GM12878 (cell line): ENCODE results near the gene CPT1C. TPM values are rescaled to one million over a fixed set of nuclear protein-coding genes. Genes with fewer than 3 reads are reported as not detected.

Experiments
- ATAC-seq: fragments of 200-7000 bp; cut with Tn5 transposase; 3 replicates; pipeline ENCODE4 v1.9.1; 2020; ENCODE audit warnings: mild to moderate bottlenecking, moderate library complexity
- BruUV-seq: library from RNA; stranded (reverse); fragments of 400-500 nt; replicated peaks from 2 replicates; lab custom pipeline; 2021; lab: Mats Ljungman, UMichigan
- CTCF ChIA-PET: fragments of 300-600 bp; sonication (Branson Sonifier 250); formaldehyde crosslinking; extraction: SDS; loops from one replicate; lab custom pipeline; 2021; ENCODE audit warnings: inconsistent platforms; lab: Yijun Ruan, JAX
- POLR2A ChIA-PET: fragments of 350-600 bp; formaldehyde crosslinking; extraction: SDS; loops from one replicate; lab custom pipeline; 2021; ENCODE audit warnings: inconsistent platforms; lab: Charles Lee
- RAD21 ChIA-PET: fragments of 300-600 bp; sonication (Branson Sonifier 250); formaldehyde crosslinking; loops from one replicate; lab custom pipeline; 2023; ENCODE audit warnings: antibody characterized with exemption; ENCODE audit not compliant: unreplicated experiment; lab: Charles Lee
- SMC1A ChIA-PET: fragments of 300-600 bp; sonication (Branson Sonifier 250); formaldehyde crosslinking; loops from one replicate; lab custom pipeline; 2023; ENCODE audit not compliant: unreplicated experiment, uncharacterized antibody; lab: Charles Lee
- DNase-seq: peaks from one replicate; pipeline ENCODE4 v3.0.0-alpha.2; 2011; ENCODE audit warnings: low read depth, low spot score
- FAIRE-seq: peaks from 3 replicates; lab custom pipeline; 2011; peaks lifted over from hg19 to GRCh38; lab: Jason Lieb, UNC
- H2AFZ ChIP-seq: 2 replicates; pipeline ENCODE4 v1.6.0; 2011; ENCODE audit warnings: low read depth, low read length, control low read depth; ENCODE audit not compliant: control insufficient read depth
- H3K27ac ChIP-seq: 2 replicates; pipeline ENCODE4 v1.5.1; 2011; ENCODE audit warnings: control low read depth; ENCODE audit not compliant: control insufficient read depth, insufficient read depth
- H3K27me3 ChIP-seq, 2 experiments: replicated peaks in 1 of 2; 2 replicates each; pipeline versions ENCODE4 v1.6.0 to v1.6.1; 2011; ENCODE audit warnings: low read length in 1 of 2; ENCODE audit not compliant: control insufficient read depth in 2 of 2, insufficient read depth in 2 of 2
- H3K36me3 ChIP-seq, 2 experiments: 2 replicates each; pipeline ENCODE4 v1.5.1; 2011; ENCODE audit warnings: low read length in 1 of 2; ENCODE audit not compliant: control insufficient read depth in 2 of 2, insufficient read depth in 2 of 2
- H3K4me1 ChIP-seq: 2 replicates; pipeline ENCODE4 v1.6.1; 2011; ENCODE audit warnings: mild to moderate bottlenecking, low read length, moderate library complexity, mixed read lengths; ENCODE audit not compliant: control insufficient read depth, insufficient read depth
- H3K4me2 ChIP-seq: 2 replicates; pipeline ENCODE4 v1.6.0; 2011; ENCODE audit warnings: control low read depth; ENCODE audit not compliant: control insufficient read depth, insufficient read depth
- H3K4me3 ChIP-seq: fragments of 200-600 bp; sonication (generic); 2 replicates; pipeline ENCODE4 v1.5.1; 2016
- H3K79me2 ChIP-seq: 2 replicates; pipeline ENCODE4 v1.6.0; 2011; ENCODE audit warnings: low read length; ENCODE audit not compliant: control insufficient read depth, insufficient read depth
- H3K9ac ChIP-seq: 2 replicates; pipeline ENCODE4 v1.8.0; 2011; ENCODE audit warnings: low read length, control low read depth, mixed read lengths; ENCODE audit not compliant: control insufficient read depth, insufficient read depth
- H3K9me3 ChIP-seq: replicated peaks from 3 replicates; pipeline ENCODE4 v1.5.1; 2011; ENCODE audit warnings: mild to moderate bottlenecking, low read length; ENCODE audit not compliant: control insufficient read depth, insufficient read depth
- H4K20me1 ChIP-seq: 2 replicates; pipeline ENCODE4 v1.6.0; 2011; ENCODE audit not compliant: control insufficient read depth, insufficient read depth
- CHD1 ChIP-seq: IDR thresholded peaks from 2 replicates; pipeline ENCODE4 v1.6.1; 2012; ENCODE audit warnings: low read depth, low read length, improper control_type of control experiment
- CTCF ChIP-seq, 3 experiments: IDR thresholded peaks in 2 of 3; conservative IDR thresholded peaks in 1 of 3; 2 replicates each; pipeline ENCODE4 v1.5.1; 2011; ENCODE audit warnings: low read depth in 3 of 3, low read length in 3 of 3, mild to moderate bottlenecking in 3 of 3, control low read depth in 2 of 3, moderate library complexity in 2 of 3, inconsistent platforms in 1 of 3, mixed read lengths in 1 of 3; ENCODE audit not compliant: control insufficient read depth in 2 of 3, insufficient read depth in 1 of 3; ENCODE audit errors: extremely low read depth in 1 of 3
- EED ChIP-seq: sonication (generic); IDR thresholded peaks from 2 replicates; pipeline ENCODE4 v1.6.1; 2016; ENCODE audit warnings: antibody characterized with exemption, low read depth
- ELK1 ChIP-seq: IDR thresholded peaks from 2 replicates; pipeline ENCODE4 v1.6.1; 2012; ENCODE audit warnings: low read depth, low read length, improper control_type of control experiment
- HDGF ChIP-seq: fragments of 450-650 bp; IDR thresholded peaks from 2 replicates; pipeline ENCODE4 v1.6.1; 2016; ENCODE audit warnings: antibody characterized with exemption
- KDM1A ChIP-seq: fragments of 200-600 bp; sonication (generic); IDR thresholded peaks from 2 replicates; pipeline ENCODE4 v1.6.1; 2016; ENCODE audit warnings: borderline replicate concordance
- NFYB ChIP-seq: IDR thresholded peaks from 2 replicates; pipeline ENCODE4 v1.6.1; 2011; ENCODE audit warnings: low read depth, mild to moderate bottlenecking, low read length, improper control_type of control experiment, moderate library complexity; ENCODE audit not compliant: insufficient read depth
- NR2C1 ChIP-seq: fragments of 450-650 bp; IDR thresholded peaks from 2 replicates; pipeline ENCODE4 v1.6.1; 2017; ENCODE audit warnings: antibody characterized with exemption, mild to moderate bottlenecking, moderate library complexity
- POLR2AphosphoS2 ChIP-seq: IDR thresholded peaks from 2 replicates; pipeline ENCODE4 v1.6.1; 2011; ENCODE audit warnings: low read depth, mild to moderate bottlenecking, low read length, improper control_type of control experiment, moderate library complexity
- SUPT20H ChIP-seq: IDR thresholded peaks from 2 replicates; pipeline ENCODE4 v1.6.1; 2011; ENCODE audit warnings: low read depth, mild to moderate bottlenecking, low read length, moderate library complexity, borderline replicate concordance; ENCODE audit not compliant: control insufficient read depth
- ZNF207 ChIP-seq: fragments of 450-650 bp; IDR thresholded peaks from 2 replicates; pipeline ENCODE4 v1.6.1; 2014; ENCODE audit warnings: antibody characterized with exemption, mild to moderate bottlenecking, borderline replicate concordance
- WGBS: methylation state at CpG from one replicate; pipeline ENCODE4 v1.1.6; 2016; ENCODE audit warnings: low lambda C conversion rate; ENCODE audit not compliant: insufficient replicate concordance, insufficient coverage; ENCODE audit errors: missing lambda C conversion rate; 5-methylcytosine and 5-hydroxymethylcytosine counted together
- in situ Hi-C: fragments of 300-500 bp; cut with MboI; formaldehyde crosslinking; loops from 9 replicates; pipeline ENCODE4 v1.14.3; 2018; ENCODE audit warnings: mixed read lengths
- intact Hi-C: fragments of 100-400 bp; cut with micrococcal nuclease; formaldehyde crosslinking; loops from one replicate; pipeline ENCODE4 v1.14.2; 2022; ENCODE audit not compliant: unreplicated experiment
- polyA plus RNA-seq, 11 experiments: library from polyadenylated mRNA; depleted of rRNA in 4 of 11; unstranded in 6 of 11; stranded (reverse) in 5 of 11; fragments of >200 nt; fragmentation: Nextera tagmentation in 4 of 11; fragmentation: Illumina TruSeq in 1 of 11; extraction: Ambion mirVana in 4 of 11; extraction: Trizol in 1 of 11; gene quantifications; 1 replicate in 1 of 11; 2 replicates in 10 of 11; pipeline versions ENCODE4 v1.2.1 to v1.2.3, GENCODE V29; 2011 to 2016; ENCODE audit warnings: inconsistent platforms in 2 of 11, missing spikeins in 2 of 11, low read depth in 1 of 11
- total RNA-seq, 4 experiments: library from RNA; depleted of rRNA in 3 of 4; stranded (reverse); fragments of >200 nt in 3 of 4; fragmentation: Illumina TruSeq in 1 of 4; extraction: Trizol in 1 of 4; gene quantifications; 2 replicates each; pipeline versions ENCODE4 v1.2.1 to v1.2.3, GENCODE V29; 2013 to 2021

The CPT1C gene
- total and polyA plus RNA-seq, 10 of the 15 experiments (the other 5 are each of a cell fraction or from before 2014, with no cell fraction given), result 0.04 to 0.56 (median 0.21) TPM; not detected in 3

GRCh38 chr19:49658566-49659442 lies 32.1 kb upstream of the CPT1C start:
- ChIA-PET POLR2A (no interaction called here), SMC1A (interaction anchor here (1.6 kb wide), 1 partner anchor 14 kb away, joined by 3 read pairs; no protein-coding TSS in a partner anchor), RAD21 (no interaction called here), CTCF (interaction anchor here (0.9 kb wide), 1 partner anchor 15 kb away, joined by 3 read pairs; no protein-coding TSS in a partner anchor)
- in situ Hi-C loops, result no loop called here
- H3K79me2 ChIP-seq, result peaks cover 8% of the 10 kb centered on the region
- H3K27ac ChIP-seq, result no peak overlapping the region
- intact Hi-C loops, result no loop called here
- no peak overlapping the region for H3K4me3 ChIP-seq
- ATAC-seq, result no peak
- no peak overlapping the region for H2AFZ ChIP-seq
- 89% methylated on average over 12 of the region's 12 CpGs for WGBS
- H3K9me3 ChIP-seq, result no peaks in the 10 kb centered on the region
- no peak for FAIRE-seq
- H3K9ac ChIP-seq, result no peak overlapping the region
- H4K20me1 ChIP-seq, result no peaks in the 10 kb centered on the region; the same call in none of the 2 replicates
- peaks cover 12 to 45% of the 10 kb centered on the region in 2 experiments for H3K36me3 ChIP-seq
- TF ChIP-seq POLR2AphosphoS2 (0 out of 2 replicates have a peak, but pooled peaks have one; percentile 31), HDGF (no peak)
- no peaks in the 10 kb centered on the region for H3K27me3 ChIP-seq
- H3K4me1 ChIP-seq, result peaks cover 11% of the 10 kb centered on the region
- DNase-seq, result no peak
- H3K4me2 ChIP-seq, result no peak overlapping the region
- BruUV-seq, result no TSS peak

GRCh38 chr19:49660338-49660961 lies 30.5 kb upstream of the CPT1C start:
- 93% methylated on average over 15 of the region's 15 CpGs for WGBS
- Histone ChIP-seq H3K4me3 (no peak overlapping the region), H3K27me3 (no peaks in the 10 kb centered on the region), H3K4me1 (peaks cover 11% of the 10 kb centered on the region), H3K4me2 (no peak overlapping the region), H3K27ac (no peak overlapping the region), H4K20me1 (peaks cover 4% of the 10 kb centered on the region), H3K36me3 (peaks cover 12 to 37% of the 10 kb centered on the region in 2 experiments), H2AFZ (no peak overlapping the region), H3K9me3 (no peaks in the 10 kb centered on the region), H3K79me2 (peaks cover 23% of the 10 kb centered on the region), H3K9ac (no peak overlapping the region)
- ChIA-PET CTCF (no interaction called here), RAD21 (no interaction called here), POLR2A (interaction anchor here (1.2 to 1.9 kb wide), 2 partner anchors 16 to 20 kb away, joined by 5 to 6 read pairs; partner anchors contain the start of genes PRMT1 and RRAS), SMC1A (interaction anchor here (1.6 kb wide), 1 partner anchor 12 kb away, joined by 3 read pairs; no protein-coding TSS in a partner anchor)
- FAIRE-seq, result no peak
- DNase-seq, result no peak
- in situ Hi-C loops, result no loop called here
- intact Hi-C loops, result no loop called here
- ATAC-seq, result no peak
- no TSS peak for BruUV-seq
- TF ChIP-seq NFYB (no peak), ZNF207 (no peak), ELK1 (no peak), SUPT20H (no peak), KDM1A (no peak), CHD1 (no peak), CTCF (IDR thresholded peaks at IDR 0.05 in 2 of 3, conservative IDR thresholded peaks at IDR 0.05 in 1 of 3; ENCODE audit: control insufficient read depth in 2 of 3, extremely low read depth in 1 of 3, insufficient read depth in 1 of 3, low read depth in 3 of 3, low read length in 3 of 3) (no peak), NR2C1 (no peak), EED (no peak)
